Measurements from ENCODE around the gene C2orf92.

C2orf92 gene

DNA sequence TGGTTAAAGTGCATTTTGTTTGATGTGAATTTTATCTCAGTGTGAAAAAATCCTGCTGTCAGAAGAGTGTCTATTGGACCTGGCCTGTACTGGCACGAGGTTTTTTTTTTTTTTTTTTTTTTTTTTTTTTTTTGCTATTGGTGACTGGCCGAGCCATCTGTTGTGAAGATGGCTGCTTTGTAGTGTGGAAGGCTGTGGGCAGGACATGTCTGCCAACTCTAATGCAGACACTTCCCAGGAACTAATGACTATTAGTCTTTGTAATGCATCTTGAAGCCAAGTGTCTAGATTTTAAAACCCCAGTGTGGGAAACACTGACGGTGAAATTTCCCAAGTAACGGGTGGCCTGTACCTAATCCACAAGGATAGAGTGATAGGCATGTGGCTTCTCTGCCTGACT, 78.2 kb downstream of the C2orf92 start:
- H3K27ac ChIP-seq (ENCODE audit: low read depth, low read length) = peak overlapping the region; percentile 86
- H3K36me3 ChIP-seq (ENCODE audit: control insufficient read depth, low read length) = 0 out of 2 replicates have a peak, but pooled peaks cover 4% of the 10 kb centered on the region
- peak overlapping the region; percentile 91 for H3K4me2 ChIP-seq (ENCODE audit: low read length)

DNA sequence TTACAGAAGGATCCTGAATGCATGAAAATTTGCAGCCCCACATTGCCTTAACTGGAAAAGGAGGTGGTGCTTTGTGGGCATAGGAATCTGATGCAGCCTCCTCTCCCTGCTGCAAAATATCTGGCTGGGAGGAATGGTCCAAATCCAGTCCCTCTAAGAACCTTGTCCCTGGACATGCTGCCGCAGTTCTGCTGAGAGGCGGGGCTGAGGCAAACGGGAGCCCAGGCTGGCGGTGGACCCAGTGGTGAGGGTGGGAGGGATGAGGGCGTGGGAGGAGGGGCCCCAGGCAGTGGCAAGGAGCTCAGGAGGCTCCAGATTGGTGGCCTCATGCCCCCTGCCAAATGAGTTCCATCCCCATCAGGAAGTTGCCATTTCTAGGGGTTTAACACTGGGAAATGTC, 80.1 kb downstream of the C2orf92 start:
- Histone ChIP-seq H3K9me2 (replicated peaks; ENCODE audit: control insufficient read depth, low read length) (no peaks in the 10 kb centered on the region), H3K79me2 (ENCODE audit: control insufficient read depth, low read length) (no peaks in the 10 kb centered on the region), H3K27me3 (ENCODE audit: control insufficient read depth, low read length) (no peaks in the 10 kb centered on the region), H4K20me1 (ENCODE audit: control insufficient read depth, insufficient read depth, low read depth, low read length) (no peaks in the 10 kb centered on the region), H3K4me3 (ENCODE audit: low read length) (no peak overlapping the region), H3K4me2 (ENCODE audit: low read length) (no peak overlapping the region), H3K9me3 (ENCODE audit: control insufficient read depth, insufficient read depth, low read length) (no peaks in the 10 kb centered on the region), H3K27ac (ENCODE audit: low read depth, low read length) (no peak overlapping the region), H3K4me1 (ENCODE audit: control insufficient read depth, low read length) (peaks cover 32% of the 10 kb centered on the region), H3K36me3 (ENCODE audit: control insufficient read depth, low read length) (peaks cover 10% of the 10 kb centered on the region), H3F3A (ENCODE audit: control insufficient read depth, insufficient read depth) (peaks cover 4% of the 10 kb centered on the region; the same call in 1 of the 2 replicates)
- TF ChIP-seq, protein P1, sequence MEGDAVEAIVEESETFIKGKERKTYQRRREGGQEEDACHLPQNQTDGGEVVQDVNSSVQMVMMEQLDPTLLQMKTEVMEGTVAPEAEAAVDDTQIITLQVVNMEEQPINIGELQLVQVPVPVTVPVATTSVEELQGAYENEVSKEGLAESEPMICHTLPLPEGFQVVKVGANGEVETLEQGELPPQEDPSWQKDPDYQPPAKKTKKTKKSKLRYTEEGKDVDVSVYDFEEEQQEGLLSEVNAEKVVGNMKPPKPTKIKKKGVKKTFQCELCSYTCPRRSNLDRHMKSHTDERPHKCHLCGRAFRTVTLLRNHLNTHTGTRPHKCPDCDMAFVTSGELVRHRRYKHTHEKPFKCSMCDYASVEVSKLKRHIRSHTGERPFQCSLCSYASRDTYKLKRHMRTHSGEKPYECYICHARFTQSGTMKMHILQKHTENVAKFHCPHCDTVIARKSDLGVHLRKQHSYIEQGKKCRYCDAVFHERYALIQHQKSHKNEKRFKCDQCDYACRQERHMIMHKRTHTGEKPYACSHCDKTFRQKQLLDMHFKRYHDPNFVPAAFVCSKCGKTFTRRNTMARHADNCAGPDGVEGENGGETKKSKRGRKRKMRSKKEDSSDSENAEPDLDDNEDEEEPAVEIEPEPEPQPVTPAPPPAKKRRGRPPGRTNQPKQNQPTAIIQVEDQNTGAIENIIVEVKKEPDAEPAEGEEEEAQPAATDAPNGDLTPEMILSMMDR (IDR thresholded peaks at IDR 0.05; ENCODE audit: low read depth, low read length, poor library complexity, severe bottlenecking) = no peak
- no peak for TF ChIP-seq EZH2phosphoT487 (IDR thresholded peaks at IDR 0.05; ENCODE audit: borderline replicate concordance, low read length)

More for the DNA sequence above, 78.2 kb downstream of the C2orf92 start:
- Histone ChIP-seq H4K20me1 (ENCODE audit: control insufficient read depth, insufficient read depth, low read depth, low read length) (no peaks in the 10 kb centered on the region), H3K27me3 (ENCODE audit: control insufficient read depth, low read length) (no peaks in the 10 kb centered on the region), H3K79me2 (ENCODE audit: control insufficient read depth, low read length) (no peaks in the 10 kb centered on the region), H3K4me1 (ENCODE audit: control insufficient read depth, low read length) (peaks cover 32% of the 10 kb centered on the region), H3K4me3 (ENCODE audit: low read length) (peak overlapping the region; percentile 70), H3K9me2 (replicated peaks; ENCODE audit: control insufficient read depth, low read length) (no peaks in the 10 kb centered on the region), H3F3A (ENCODE audit: control insufficient read depth, insufficient read depth) (peaks cover 4% of the 10 kb centered on the region; the same call in 1 of the 2 replicates), H3K9me3 (ENCODE audit: control insufficient read depth, insufficient read depth, low read length) (no peaks in the 10 kb centered on the region)
- TF ChIP-seq, protein P1 (IDR thresholded peaks at IDR 0.05; ENCODE audit: low read depth, low read length, poor library complexity, severe bottlenecking) = no peak
- TF ChIP-seq EZH2phosphoT487 (IDR thresholded peaks at IDR 0.05; ENCODE audit: borderline replicate concordance, low read length) = no peak

DNA sequence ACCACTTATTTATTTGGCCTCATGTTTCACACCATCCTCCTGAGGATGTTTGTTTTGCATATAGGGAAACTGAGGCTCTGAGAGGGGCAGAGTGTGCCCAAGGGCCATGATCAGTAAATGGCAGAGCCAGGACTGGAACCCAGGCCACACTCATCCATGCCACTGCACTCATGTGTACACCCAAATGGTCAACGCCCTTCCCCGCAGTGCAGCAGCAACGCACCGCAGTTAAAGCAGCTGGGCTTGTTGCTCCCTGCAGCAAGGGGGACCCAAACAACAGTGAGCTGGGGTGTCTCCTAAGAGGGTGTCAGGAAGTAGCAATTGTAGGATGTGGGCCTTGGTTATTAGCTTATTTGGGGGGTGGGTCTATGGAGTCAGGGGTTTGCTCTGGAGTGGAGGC, 80.5 kb downstream of the C2orf92 start:
- TF ChIP-seq, protein P1 (IDR thresholded peaks at IDR 0.05; ENCODE audit: low read depth, low read length, poor library complexity, severe bottlenecking) = no peak
- TF ChIP-seq EZH2phosphoT487 (IDR thresholded peaks at IDR 0.05; ENCODE audit: borderline replicate concordance, low read length) = no peak
- Histone ChIP-seq H4K20me1 (ENCODE audit: control insufficient read depth, insufficient read depth, low read depth, low read length) (no peaks in the 10 kb centered on the region), H3K9me3 (ENCODE audit: control insufficient read depth, insufficient read depth, low read length) (no peaks in the 10 kb centered on the region), H3K36me3 (ENCODE audit: control insufficient read depth, low read length) (peaks cover 14% of the 10 kb centered on the region), H3K79me2 (ENCODE audit: control insufficient read depth, low read length) (no peaks in the 10 kb centered on the region), H3K4me3 (ENCODE audit: low read length) (no peak overlapping the region), H3K27me3 (ENCODE audit: control insufficient read depth, low read length) (no peaks in the 10 kb centered on the region), H3K4me2 (ENCODE audit: low read length) (no peak overlapping the region), H3K27ac (ENCODE audit: low read depth, low read length) (no peak overlapping the region), H3K9me2 (replicated peaks; ENCODE audit: control insufficient read depth, low read length) (no peaks in the 10 kb centered on the region), H3K4me1 (ENCODE audit: control insufficient read depth, low read length) (peaks cover 32% of the 10 kb centered on the region), H3F3A (ENCODE audit: control insufficient read depth, insufficient read depth) (peaks cover 4% of the 10 kb centered on the region; the same call in 1 of the 2 replicates)
